Measurements from ENCODE around the gene PDYN. TPM values are rescaled to one million over a fixed set of nuclear protein-coding genes. Genes with fewer than 3 reads are reported as not detected.

Gene PDYN
- total and polyA plus RNA-seq, 2 donors (not counting 1 experiment from before 2014, with no cell fraction given) = not detected

DNA sequence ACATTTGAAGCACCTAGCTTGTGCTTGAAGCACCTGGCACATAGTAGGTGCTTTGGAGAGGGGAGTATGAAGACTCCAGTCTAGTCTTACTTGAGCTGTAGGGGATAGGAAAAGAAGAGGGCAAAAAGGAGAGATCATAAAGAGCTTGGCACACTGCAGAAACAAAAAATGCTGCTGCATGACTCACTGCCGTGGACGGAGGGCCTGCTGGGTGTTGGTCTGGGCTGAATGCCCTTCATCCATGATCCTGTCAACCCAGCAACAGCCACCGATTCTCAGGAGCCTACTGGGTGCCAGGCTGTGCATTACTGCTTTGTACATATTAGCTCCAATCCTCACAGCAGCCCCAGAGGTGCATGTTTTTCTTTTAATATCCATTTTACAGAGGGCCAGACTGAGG is 6.0 kb downstream of the PDYN start:
- Histone ChIP-seq H4K20me1 (ENCODE audit: control insufficient read depth, extremely low read depth, insufficient read depth, low read length) (no peaks in the 10 kb centered on the region), H3K9ac (ENCODE audit: insufficient read depth, low read length) (no peak overlapping the region), H2AFZ (ENCODE audit: low read length) (no peak overlapping the region), H3K4me3 (replicated peaks in 1 of 4; ENCODE audit: control extremely low read depth in 1 of 4, insufficient read depth in 1 of 4, low read depth in 3 of 4, low read length in 4 of 4) (no peak overlapping the region), H3K27me3 (ENCODE audit: control insufficient read depth, insufficient read depth, low read length) (peaks cover 20% of the 10 kb centered on the region), H3K79me2 (ENCODE audit: control insufficient read depth, insufficient read depth, low read length) (no peaks in the 10 kb centered on the region), H3K27ac (ENCODE audit: insufficient read depth, low read length) (no peak overlapping the region), H3K4me2 (ENCODE audit: extremely low read depth, insufficient read depth, low read length) (no peak overlapping the region), H3K36me3 (ENCODE audit: control insufficient read depth, insufficient read depth, low read length) (no peaks in the 10 kb centered on the region), H3K9me3 (ENCODE audit: control insufficient read depth, insufficient read depth, low read depth, low read length) (no peaks in the 10 kb centered on the region), H3K4me1 (ENCODE audit: control insufficient read depth, extremely low read depth, insufficient read depth, low read length) (no peaks in the 10 kb centered on the region)
- peak in 1 of 2 donors; percentile 26 for DNase-seq (ENCODE audit: low read depth in 2 of 2)
- no peak for TF ChIP-seq EZH2 (IDR thresholded peaks at IDR 0.05; ENCODE audit: low read length, missing control alignments)
- TF ChIP-seq, protein P1, sequence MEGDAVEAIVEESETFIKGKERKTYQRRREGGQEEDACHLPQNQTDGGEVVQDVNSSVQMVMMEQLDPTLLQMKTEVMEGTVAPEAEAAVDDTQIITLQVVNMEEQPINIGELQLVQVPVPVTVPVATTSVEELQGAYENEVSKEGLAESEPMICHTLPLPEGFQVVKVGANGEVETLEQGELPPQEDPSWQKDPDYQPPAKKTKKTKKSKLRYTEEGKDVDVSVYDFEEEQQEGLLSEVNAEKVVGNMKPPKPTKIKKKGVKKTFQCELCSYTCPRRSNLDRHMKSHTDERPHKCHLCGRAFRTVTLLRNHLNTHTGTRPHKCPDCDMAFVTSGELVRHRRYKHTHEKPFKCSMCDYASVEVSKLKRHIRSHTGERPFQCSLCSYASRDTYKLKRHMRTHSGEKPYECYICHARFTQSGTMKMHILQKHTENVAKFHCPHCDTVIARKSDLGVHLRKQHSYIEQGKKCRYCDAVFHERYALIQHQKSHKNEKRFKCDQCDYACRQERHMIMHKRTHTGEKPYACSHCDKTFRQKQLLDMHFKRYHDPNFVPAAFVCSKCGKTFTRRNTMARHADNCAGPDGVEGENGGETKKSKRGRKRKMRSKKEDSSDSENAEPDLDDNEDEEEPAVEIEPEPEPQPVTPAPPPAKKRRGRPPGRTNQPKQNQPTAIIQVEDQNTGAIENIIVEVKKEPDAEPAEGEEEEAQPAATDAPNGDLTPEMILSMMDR (conservative IDR thresholded peaks at IDR 0.05 in 1 of 2, IDR thresholded peaks at IDR 0.05 in 1 of 2; ENCODE audit: low read depth in 1 of 2, low read length in 2 of 2) = no peak

DNA sequence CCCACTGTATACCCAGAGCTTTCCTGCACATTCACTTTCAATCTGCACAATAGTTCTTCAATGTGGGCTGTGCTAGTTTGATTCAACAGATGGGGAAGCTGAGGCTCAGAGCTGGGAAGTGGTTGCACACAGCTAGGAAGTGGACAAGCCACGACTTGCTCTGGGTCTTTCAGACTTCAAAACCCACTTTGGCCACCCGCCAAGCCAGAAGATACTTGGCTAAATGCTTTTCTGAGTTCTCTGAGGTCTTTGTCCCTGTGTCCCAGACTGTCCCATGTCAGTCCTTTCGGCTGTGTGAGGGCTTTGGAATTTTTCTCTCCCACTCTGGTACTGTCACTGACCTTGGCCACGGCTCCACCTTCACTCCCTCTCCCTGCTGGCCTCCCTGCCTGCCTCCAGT is 10.6 kb downstream of the PDYN start:
- no peak for DNase-seq (ENCODE audit: low read depth in 2 of 2)
- H3K79me2 ChIP-seq (ENCODE audit: control insufficient read depth, insufficient read depth, low read length) = no peaks in the 10 kb centered on the region
- H3K9me3 ChIP-seq (ENCODE audit: control insufficient read depth, insufficient read depth, low read depth, low read length) = no peaks in the 10 kb centered on the region
- no peak overlapping the region for H3K4me3 ChIP-seq (replicated peaks in 1 of 4; ENCODE audit: control extremely low read depth in 1 of 4, insufficient read depth in 1 of 4, low read depth in 3 of 4, low read length in 4 of 4)
- H3K27ac ChIP-seq (ENCODE audit: insufficient read depth, low read length) = no peak overlapping the region
- H2AFZ ChIP-seq (ENCODE audit: low read length) = no peak overlapping the region
- TF ChIP-seq, protein P1 (conservative IDR thresholded peaks at IDR 0.05 in 1 of 2, IDR thresholded peaks at IDR 0.05 in 1 of 2; ENCODE audit: low read depth in 1 of 2, low read length in 2 of 2) = no peak
- no peak for TF ChIP-seq EZH2 (IDR thresholded peaks at IDR 0.05; ENCODE audit: low read length, missing control alignments)
- no peaks in the 10 kb centered on the region for H3K36me3 ChIP-seq (ENCODE audit: control insufficient read depth, insufficient read depth, low read length)
- H4K20me1 ChIP-seq (ENCODE audit: control insufficient read depth, extremely low read depth, insufficient read depth, low read length) = no peaks in the 10 kb centered on the region
- H3K27me3 ChIP-seq (ENCODE audit: control insufficient read depth, insufficient read depth, low read length) = peaks cover 13% of the 10 kb centered on the region
- no peaks in the 10 kb centered on the region for H3K4me1 ChIP-seq (ENCODE audit: control insufficient read depth, extremely low read depth, insufficient read depth, low read length)
- no peak overlapping the region for H3K4me2 ChIP-seq (ENCODE audit: extremely low read depth, insufficient read depth, low read length)
- no peak overlapping the region for H3K9ac ChIP-seq (ENCODE audit: insufficient read depth, low read length)

DNA sequence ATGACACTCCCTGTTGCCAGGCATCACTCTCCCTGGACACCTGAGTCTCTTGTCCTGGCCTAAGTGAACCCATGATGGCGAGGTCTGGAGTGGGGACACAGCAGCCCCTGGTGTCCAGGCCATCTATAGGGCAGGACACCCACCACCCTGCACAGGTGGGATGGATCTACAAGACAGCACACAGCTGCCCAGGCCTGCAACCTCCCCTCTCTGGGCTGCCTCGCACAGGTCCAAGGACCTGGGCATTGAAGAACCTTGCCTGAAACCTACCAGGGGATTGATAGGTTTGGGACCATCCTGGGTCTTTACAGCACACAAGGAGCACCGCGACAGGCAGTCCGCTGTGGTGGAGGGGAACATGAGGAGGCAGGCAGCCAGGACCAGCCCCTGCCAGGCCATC is 11.2 kb downstream of the PDYN start:
- no peaks in the 10 kb centered on the region for H3K79me2 ChIP-seq (ENCODE audit: control insufficient read depth, insufficient read depth, low read length)

More for the DNA sequence above, 11.2 kb downstream of the PDYN start:
- no peak for DNase-seq (ENCODE audit: low read depth in 2 of 2)
- Histone ChIP-seq H2AFZ (ENCODE audit: low read length) (no peak overlapping the region), H3K9me3 (ENCODE audit: control insufficient read depth, insufficient read depth, low read depth, low read length) (no peaks in the 10 kb centered on the region), H3K27me3 (ENCODE audit: control insufficient read depth, insufficient read depth, low read length) (peaks cover 13% of the 10 kb centered on the region), H3K36me3 (ENCODE audit: control insufficient read depth, insufficient read depth, low read length) (no peaks in the 10 kb centered on the region), H3K27ac (ENCODE audit: insufficient read depth, low read length) (no peak overlapping the region), H3K9ac (ENCODE audit: insufficient read depth, low read length) (no peak overlapping the region), H3K4me3 (replicated peaks in 1 of 4; ENCODE audit: control extremely low read depth in 1 of 4, insufficient read depth in 1 of 4, low read depth in 3 of 4, low read length in 4 of 4) (no peak overlapping the region), H4K20me1 (ENCODE audit: control insufficient read depth, extremely low read depth, insufficient read depth, low read length) (no peaks in the 10 kb centered on the region), H3K4me2 (ENCODE audit: extremely low read depth, insufficient read depth, low read length) (no peak overlapping the region), H3K4me1 (ENCODE audit: control insufficient read depth, extremely low read depth, insufficient read depth, low read length) (no peaks in the 10 kb centered on the region)
- no peak for TF ChIP-seq EZH2 (IDR thresholded peaks at IDR 0.05; ENCODE audit: low read length, missing control alignments)
- TF ChIP-seq, protein P1 (conservative IDR thresholded peaks at IDR 0.05 in 1 of 2, IDR thresholded peaks at IDR 0.05 in 1 of 2; ENCODE audit: low read depth in 1 of 2, low read length in 2 of 2) = no peak
